GM06990 (cell line): Measurements from ENCODE around the gene CACNA1B.

Experiments used
- DNase-seq: peaks from one replicate; pipeline ENCODE4 v3.0.0-alpha.2; 2011; ENCODE audit not compliant: insufficient read length; ENCODE audit errors: extremely low read depth
- H3K27me3 ChIP-seq: replicated peaks from 2 replicates; pipeline ENCODE4 v1.6.0; 2011; ENCODE audit warnings: low read length; ENCODE audit not compliant: control insufficient read depth, insufficient read depth
- H3K36me3 ChIP-seq: 2 replicates; pipeline ENCODE4 v1.5.1; 2011; ENCODE audit warnings: low read length; ENCODE audit not compliant: control insufficient read depth, insufficient read depth
- H3K4me3 ChIP-seq: replicated peaks from 2 replicates; pipeline ENCODE4 v1.5.1; 2011; ENCODE audit warnings: low read depth, mild to moderate bottlenecking, control low read depth, low read length
- CTCF ChIP-seq: IDR thresholded peaks from 2 replicates; pipeline ENCODE4 v1.5.1; 2011; ENCODE audit warnings: low read length, control low read depth, mild to moderate bottlenecking, inconsistent platforms; ENCODE audit not compliant: insufficient read depth, poor library complexity, severe bottlenecking

Gene CACNA1B

GRCh38 chr9:138031186-138031585, 153.6 kb downstream of the CACNA1B start:
- DNase-seq, result no peak
- H3K27me3 ChIP-seq, result no peaks in the 10 kb centered on the region
- no peak for TF ChIP-seq CTCF
- H3K36me3 ChIP-seq, result no peaks in the 10 kb centered on the region
- no peak overlapping the region for H3K4me3 ChIP-seq

GRCh38 chr9:138033950-138034349, 156.4 kb downstream of the CACNA1B start:
- Histone ChIP-seq H3K27me3 (no peaks in the 10 kb centered on the region), H3K4me3 (no peak overlapping the region), H3K36me3 (no peaks in the 10 kb centered on the region)
- no peak for DNase-seq
- TF ChIP-seq CTCF, result no peak

- no peak for TF ChIP-seq CTCF
- no peaks in the 10 kb centered on the region for H3K36me3 ChIP-seq
- no peak overlapping the region for H3K4me3 ChIP-seq
- no peaks in the 10 kb centered on the region for H3K27me3 ChIP-seq
- no peak for DNase-seq
Observed at GRCh38 chr9:138037140-138037539, 159.6 kb downstream of the CACNA1B start.

- Histone ChIP-seq H3K4me3 (no peak overlapping the region), H3K36me3 (no peaks in the 10 kb centered on the region), H3K27me3 (no peaks in the 10 kb centered on the region)
- no peak for TF ChIP-seq CTCF
- no peak for DNase-seq
Observed at GRCh38 chr9:138038244-138038671, 160.7 kb downstream of the CACNA1B start.

- no peak overlapping the region for H3K4me3 ChIP-seq
- DNase-seq, result no peak
- no peaks in the 10 kb centered on the region for H3K36me3 ChIP-seq
- no peak for TF ChIP-seq CTCF
- H3K27me3 ChIP-seq, result no peaks in the 10 kb centered on the region
Observed at GRCh38 chr9:138040446-138041430, 163.2 kb downstream of the CACNA1B start.
